ENCODE measurements around the gene ZNF526.

DNA sequence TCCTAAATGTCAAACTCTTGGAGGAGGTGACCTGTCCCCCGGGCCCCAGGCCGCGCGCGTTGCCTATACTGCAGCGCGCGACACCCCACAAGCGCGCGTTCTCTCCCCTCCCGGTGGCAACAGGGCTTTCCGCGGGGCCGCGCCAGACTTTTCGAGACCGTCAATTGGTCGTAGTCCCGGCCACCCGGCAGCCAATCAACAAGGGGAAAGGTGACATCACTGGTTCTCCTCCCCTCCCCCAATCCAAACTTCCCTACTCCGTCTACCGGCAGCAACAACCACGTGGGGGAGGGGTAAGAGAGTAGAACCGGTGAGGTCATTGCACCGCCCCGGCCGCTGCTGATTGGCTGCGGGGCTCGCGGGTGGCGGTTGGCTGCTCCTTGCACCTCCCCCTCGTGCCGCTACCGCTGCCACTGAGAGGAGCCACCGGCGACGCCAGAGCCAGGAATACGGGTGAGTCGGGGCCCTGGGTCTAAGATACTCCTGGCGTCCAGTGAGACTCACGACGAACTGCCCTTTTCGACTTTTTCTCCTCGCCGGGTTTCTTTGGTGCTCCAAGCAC is 48.1 kb downstream of the ZNF526 start:
- TF ChIP-seq EZH2 (IDR thresholded peaks at IDR 0.05; ENCODE audit: low read length, unreplicated experiment): no peak
- TF ChIP-seq, protein P1, sequence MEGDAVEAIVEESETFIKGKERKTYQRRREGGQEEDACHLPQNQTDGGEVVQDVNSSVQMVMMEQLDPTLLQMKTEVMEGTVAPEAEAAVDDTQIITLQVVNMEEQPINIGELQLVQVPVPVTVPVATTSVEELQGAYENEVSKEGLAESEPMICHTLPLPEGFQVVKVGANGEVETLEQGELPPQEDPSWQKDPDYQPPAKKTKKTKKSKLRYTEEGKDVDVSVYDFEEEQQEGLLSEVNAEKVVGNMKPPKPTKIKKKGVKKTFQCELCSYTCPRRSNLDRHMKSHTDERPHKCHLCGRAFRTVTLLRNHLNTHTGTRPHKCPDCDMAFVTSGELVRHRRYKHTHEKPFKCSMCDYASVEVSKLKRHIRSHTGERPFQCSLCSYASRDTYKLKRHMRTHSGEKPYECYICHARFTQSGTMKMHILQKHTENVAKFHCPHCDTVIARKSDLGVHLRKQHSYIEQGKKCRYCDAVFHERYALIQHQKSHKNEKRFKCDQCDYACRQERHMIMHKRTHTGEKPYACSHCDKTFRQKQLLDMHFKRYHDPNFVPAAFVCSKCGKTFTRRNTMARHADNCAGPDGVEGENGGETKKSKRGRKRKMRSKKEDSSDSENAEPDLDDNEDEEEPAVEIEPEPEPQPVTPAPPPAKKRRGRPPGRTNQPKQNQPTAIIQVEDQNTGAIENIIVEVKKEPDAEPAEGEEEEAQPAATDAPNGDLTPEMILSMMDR (conservative IDR thresholded peaks at IDR 0.05; ENCODE audit: low read depth, low read length): no peak
